IPS DF 4.7 (cell line): Measurements from ENCODE around the gene FKBP5.
"Not testable (repeated sequence)": the region's sequence is repeated elsewhere in the genome, so short reads cannot be mapped to it uniquely, and the experiment has no call there.

Source experiments
- DNase-seq: peaks from one replicate; pipeline ENCODE4 v3.0.0-alpha.2; 2013; ENCODE audit warnings: low spot score; ENCODE audit errors: extremely low read depth

FKBP5 gene

DNA sequence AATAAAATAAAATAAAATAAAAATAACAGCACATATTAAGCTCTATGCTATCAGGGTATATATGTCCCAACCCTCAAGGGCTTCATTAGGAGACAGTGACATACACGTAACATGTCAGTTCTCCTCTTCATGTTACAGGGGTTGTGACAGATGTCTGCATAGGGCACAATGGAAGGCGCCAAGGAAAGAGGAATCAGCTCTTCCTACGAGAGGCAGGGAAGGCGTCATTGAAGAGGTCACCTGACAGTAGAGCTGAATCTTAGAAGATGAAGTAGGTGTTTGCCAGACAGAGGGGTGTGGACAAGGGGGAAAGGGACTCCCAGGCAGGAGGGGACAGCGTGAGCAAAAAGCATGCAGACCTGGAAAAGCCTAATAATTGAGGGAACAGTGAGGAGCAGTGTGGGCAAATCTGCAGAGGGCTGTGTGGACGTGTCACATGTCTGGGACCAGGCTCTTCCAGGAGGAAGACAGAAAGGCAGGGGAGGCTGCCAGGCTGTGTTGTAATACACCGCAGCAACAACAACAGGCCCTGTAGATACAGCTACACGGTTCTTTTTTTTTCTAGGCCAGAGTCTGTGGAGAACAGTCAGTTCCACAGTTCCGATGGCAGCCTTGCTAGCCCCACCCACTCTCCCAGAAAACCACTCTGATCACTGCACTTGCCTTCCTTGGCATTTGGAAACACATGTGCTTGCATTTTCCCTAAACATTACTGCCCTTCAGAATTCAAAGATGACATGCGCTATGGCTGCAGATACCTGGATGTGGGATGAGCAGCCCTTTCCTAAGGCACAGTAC lies 2.5 kb upstream of the FKBP5 start:
- DNase-seq, result no peak

GRCh38 chr6:35690484-35690883 lies 1.8 kb upstream of the FKBP5 start:
- DNase-seq, result no peak

DNA sequence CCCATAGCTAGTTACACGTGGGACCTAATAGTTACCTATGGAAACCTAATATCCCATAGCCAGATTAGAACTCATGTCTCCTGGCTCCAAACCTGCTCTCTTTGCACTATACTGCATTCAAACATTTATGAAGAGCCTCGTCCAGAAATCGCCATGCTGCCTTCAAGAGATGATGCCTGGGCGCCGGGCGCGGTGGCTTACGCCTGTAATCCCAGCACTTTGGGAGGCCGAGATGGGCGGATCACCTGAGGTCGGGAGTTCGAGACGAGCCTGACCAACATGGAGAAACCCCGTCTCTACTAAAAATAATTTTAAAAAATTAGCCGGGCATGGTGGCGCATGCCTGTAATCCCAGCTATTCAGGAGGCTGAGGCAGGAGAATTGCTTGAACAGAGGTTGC lies 1.3 kb upstream of the FKBP5 start:
- not testable (repeated sequence) for DNase-seq

DNA sequence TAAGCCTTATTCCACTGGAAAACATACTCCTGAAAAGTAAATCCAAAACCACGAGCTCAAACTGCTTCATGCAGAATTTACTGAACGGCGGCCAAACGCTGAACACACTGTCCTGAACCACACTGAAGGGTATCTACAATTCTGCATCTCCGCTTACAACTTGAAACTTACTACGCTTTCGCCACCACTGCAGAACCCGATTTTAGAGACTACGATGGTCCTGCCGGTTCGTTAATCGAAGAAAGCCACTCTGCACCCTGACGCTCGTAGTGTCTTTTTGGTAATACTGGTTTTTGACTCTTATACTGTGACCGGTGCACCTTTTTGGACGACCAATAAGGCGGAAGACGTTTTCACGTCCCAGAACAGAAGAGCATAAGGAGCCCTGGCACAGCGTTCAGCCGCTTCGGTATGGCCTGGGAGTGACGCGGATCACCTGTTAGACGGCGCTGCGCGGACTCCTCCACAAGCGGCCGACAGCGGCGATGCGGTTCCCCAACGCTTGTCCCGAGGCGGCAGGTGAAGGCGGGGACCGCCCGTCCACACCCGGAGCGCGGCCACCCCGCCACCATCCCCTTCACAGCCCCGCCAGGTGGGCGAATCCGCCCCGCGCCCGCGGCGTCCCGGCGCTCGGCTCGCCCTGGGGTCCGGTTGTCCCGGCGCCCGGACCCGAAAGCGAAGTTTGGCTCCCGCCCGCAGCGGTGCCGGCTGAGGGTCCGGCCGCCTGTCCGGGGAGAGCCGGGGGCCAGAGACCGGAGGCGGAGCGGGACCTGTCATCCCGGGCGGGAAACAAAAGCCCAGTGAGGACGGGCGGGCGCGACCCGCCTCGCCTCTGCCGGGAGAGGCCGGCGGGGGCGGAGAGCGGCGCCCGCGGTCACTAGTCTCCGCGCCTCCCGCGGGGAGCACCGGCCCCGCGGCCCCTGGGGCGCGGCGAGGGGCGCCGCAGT lies 784 bp downstream of the FKBP5 start:
- no peak for DNase-seq

DNA sequence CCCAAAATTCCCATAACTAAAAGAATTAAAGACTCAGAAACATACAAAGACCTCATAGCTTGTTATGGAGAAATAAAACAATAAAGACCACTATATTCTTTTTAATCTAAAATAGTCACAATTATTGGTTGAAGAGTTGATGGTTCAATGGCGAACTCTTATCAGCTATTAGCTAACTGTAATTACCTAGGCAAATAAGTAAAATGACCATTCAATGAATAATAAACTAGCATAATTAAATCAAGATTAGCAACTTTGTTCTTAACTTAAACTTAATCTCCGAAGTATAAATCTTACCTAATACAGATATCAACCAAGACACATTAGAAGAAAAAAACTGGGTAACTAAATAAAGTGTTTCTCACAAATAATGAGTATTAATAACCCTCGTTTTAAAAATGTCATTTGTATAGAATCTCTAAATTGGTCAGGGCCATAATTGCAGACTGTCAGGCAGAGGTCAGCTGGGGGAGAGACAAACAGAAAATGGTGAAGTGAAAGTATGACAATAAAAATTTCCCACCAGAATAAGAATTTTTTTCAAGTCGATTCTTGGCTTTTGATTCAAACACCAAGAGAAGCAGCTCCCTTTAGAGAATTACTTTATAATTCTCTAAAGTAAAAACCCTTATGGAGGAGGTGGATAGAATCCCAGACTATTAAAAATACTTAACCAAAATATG lies 1.7 kb downstream of the FKBP5 start:
- no peak for DNase-seq

- DNase-seq, result no peak
Measured at GRCh38 chr6:35686436-35686835, 2.3 kb downstream of the FKBP5 start.

DNA sequence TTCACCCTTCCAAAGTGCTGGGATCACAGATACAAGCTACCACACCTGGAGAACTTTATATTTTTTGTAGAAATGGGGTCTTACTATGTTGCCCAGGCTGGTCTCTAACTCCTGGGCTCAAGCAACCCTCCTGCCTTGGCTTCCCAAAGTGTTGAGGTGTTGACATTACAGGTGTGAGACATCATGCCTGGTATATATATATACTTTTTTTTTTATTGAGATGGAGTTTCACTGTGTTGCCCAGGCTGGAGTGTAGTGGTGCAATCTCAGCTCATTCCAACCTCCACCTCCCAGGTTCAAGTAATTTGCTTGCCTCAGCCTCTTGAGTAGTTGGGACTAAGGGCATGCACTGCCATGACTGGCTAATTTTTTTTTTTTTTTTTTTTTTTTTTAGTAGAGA lies 5.4 kb downstream of the FKBP5 start:
- no peak for DNase-seq

GRCh38 chr6:35681298-35681697 lies 7.4 kb downstream of the FKBP5 start:
- no peak for DNase-seq

DNA sequence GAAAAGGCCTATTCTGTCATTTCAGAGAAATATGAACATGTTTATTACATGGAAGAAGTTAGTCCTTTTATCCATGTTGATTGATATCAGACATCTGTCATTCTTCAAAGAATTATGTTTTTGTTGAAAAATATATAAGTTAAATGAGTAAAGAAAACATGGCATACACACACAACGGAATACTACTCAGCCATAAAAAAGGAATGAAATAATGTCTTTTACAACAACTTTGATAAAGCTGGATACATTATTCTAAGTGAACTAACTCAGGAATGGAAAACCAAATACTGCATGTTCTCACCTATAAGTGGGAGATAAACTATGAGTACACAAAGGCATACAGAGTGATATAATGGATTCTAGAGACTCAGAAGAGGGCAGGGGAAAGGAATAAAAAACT lies 9.3 kb downstream of the FKBP5 start:
- DNase-seq, result no peak

DNA sequence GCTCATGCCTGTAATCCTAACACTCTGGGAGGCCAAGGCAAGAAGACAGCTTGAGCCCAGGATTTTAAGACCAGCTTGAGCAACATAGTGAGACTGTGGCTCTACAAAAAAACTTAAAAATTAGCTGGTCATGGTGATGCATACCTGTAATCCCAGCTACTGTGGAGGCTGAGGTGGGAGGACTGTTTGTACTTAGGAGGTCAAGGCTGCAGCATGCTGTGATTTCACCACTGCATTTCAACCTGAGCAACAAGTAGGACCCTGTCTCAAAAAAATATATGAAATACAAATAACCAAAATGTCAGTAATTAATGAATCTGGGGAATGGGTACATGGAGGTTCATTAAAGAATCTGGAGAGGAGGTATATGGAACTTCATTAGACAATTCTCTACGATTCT lies 9.9 kb downstream of the FKBP5 start:
- DNase-seq, result no peak

- DNase-seq, result no peak
Measured at GRCh38 chr6:35678021-35678654, 10.6 kb downstream of the FKBP5 start.

DNA sequence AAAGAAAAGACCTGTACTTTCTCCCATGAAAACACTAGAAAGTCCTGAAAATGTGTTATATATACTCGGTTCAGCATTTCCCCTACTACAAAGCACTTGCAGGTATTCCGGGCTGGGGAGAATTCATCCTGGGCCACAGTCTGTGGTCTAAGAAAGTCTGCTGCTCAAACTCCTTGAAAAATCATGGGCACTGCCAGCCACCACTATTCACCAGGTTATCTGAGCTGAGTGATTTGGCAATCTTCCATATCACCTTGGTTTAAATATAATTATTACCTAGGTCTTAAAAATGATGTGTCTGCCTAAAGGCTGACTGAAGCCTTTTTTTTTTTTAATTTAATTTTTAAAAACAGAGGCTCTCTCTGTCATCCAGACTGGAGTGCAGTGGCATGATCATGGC lies 11.3 kb downstream of the FKBP5 start:
- no peak for DNase-seq

DNA sequence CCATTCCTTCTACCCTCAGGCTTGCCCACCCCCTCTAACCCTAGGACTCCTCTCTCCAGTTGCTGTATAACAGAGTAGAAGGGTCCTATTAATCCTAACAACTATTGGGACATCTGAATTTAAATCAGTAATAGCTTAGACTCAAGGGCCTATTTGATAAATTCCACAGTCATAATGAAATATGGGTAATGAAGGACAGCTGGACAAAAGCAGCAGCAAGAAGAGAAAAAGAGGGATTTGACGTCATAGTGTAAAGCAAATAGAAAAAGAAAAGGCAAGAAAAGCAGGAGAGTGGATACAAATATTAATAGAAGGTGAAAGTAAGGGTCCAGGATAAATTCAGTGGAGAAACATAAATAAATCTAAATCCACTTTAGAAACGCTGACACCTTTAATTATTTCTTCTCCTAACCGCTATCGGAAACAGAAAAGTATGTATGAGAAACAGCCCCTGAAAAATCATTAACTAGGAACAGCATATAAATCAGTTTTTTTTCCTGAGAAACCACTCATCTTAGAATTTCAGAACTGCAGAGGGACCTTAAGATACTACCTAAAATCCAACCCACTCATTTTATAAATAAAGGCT lies 12.8 kb downstream of the FKBP5 start:
- no peak for DNase-seq

- no peak for DNase-seq
Measured at GRCh38 chr6:35674594-35674993, 14.1 kb downstream of the FKBP5 start.

DNA sequence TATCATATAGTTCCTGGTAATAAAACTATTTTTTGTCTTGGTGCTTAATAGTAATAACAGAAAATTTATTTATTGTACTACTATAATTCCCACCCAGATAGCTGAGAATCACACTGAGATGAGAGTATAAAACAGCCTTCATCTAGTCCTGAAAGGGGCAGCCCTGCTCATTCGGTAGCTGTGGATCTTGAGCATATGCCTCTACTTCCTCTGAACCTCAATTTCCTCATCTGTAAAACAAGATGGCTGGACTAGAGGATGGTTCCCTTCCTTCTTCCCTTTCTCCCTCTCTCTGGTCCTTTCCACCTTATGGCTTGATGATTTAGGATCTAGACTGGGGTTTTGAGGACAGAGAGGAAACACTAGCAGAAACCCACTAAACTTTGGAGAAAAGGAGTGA lies 15.0 kb downstream of the FKBP5 start:
- no peak for DNase-seq

GRCh38 chr6:35673284-35673666 lies 15.4 kb downstream of the FKBP5 start:
- DNase-seq, result not testable (repeated sequence)

- DNase-seq, result not testable (repeated sequence)
Measured at GRCh38 chr6:35670453-35670852, 18.3 kb downstream of the FKBP5 start.

GRCh38 chr6:35669451-35670045 lies 19.2 kb downstream of the FKBP5 start:
- DNase-seq, result no peak

DNA sequence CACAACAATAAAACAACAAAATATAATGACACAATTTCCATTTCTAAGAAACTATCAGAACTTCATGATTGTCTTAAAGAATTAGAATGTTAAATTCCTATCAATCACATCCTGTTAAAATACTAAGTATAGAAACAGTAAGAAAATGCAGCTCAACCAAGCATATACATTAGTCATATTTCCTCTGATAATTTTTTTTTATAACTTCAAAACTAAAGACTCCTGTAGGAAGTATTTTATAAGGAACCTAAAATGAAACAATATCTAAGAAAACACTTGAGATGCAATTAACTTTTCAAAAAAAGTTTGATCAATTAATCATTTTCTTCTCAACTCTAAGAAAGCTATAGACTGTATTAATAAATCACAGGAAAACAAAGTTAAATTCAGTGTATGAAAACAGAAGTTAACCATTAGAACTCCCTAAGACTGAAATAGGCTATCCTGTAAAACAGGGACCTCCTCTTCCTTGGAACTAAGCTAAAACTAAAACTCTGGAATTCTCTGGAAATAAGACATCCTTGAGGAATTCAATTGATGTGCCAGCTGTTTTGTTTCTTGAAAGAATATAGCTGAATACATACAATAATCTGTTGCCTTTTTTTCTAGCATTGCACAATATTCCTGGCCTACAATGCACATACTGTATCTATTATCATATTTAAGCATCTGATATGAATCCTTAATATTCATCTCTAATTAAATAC lies 19.8 kb downstream of the FKBP5 start:
- no peak for DNase-seq

GRCh38 chr6:35668096-35668495 lies 20.6 kb downstream of the FKBP5 start:
- no peak for DNase-seq
